RWPE2 (cell line): ENCODE results near the gene ABCA9.
"Not testable (repeated sequence)": the region's sequence is repeated elsewhere in the genome, so short reads cannot be mapped to it uniquely, and the experiment has no call there.

ENCODE experiments used
- ATAC-seq: fragments of 200-7000 bp; cut with Tn5 transposase; 3 replicates; pipeline ENCODE4 v1.9.1; 2021; ENCODE audit warnings: low read depth
- DNase-seq: peaks from one replicate; pipeline ENCODE4 v3.0.0-alpha.2; 2020; ENCODE audit warnings: low spot score
- H3K27ac ChIP-seq: fragments of 450-650 bp; 2 replicates; pipeline ENCODE4 v1.5.1; 2017; ENCODE audit warnings: mild to moderate bottlenecking; ENCODE audit not compliant: poor library complexity, severe bottlenecking
- H3K27me3 ChIP-seq: fragments of 250-450 bp; sonication (Bioruptor Pico); 2 replicates; pipeline ENCODE4 v1.5.1; 2021; ENCODE audit warnings: mild to moderate bottlenecking, moderate library complexity; ENCODE audit not compliant: insufficient read depth, poor library complexity, severe bottlenecking
- H3K36me3 ChIP-seq: fragments of 250-450 bp; sonication (Bioruptor Pico); 2 replicates; pipeline ENCODE4 v1.5.1; 2020; ENCODE audit warnings: low read depth, mild to moderate bottlenecking, moderate library complexity
- H3K4me1 ChIP-seq: fragments of 250-450 bp; sonication (Bioruptor Pico); 2 replicates; pipeline ENCODE4 v1.5.1; 2021; ENCODE audit warnings: mild to moderate bottlenecking, moderate library complexity; ENCODE audit not compliant: insufficient read depth, poor library complexity, severe bottlenecking
- H3K4me3 ChIP-seq: fragments of 250-450 bp; sonication (Bioruptor Pico); 2 replicates; pipeline ENCODE4 v1.5.1; 2021; ENCODE audit warnings: mild to moderate bottlenecking, moderate library complexity; ENCODE audit not compliant: severe bottlenecking
- H3K9me3 ChIP-seq: fragments of 250-450 bp; sonication (Bioruptor Pico); 2 replicates; pipeline ENCODE4 v1.5.1; 2021; ENCODE audit warnings: mild to moderate bottlenecking, moderate library complexity; ENCODE audit not compliant: severe bottlenecking
- TF ChIP-seq, protein P1 (sequence below): fragments of 450-650 bp; IDR thresholded peaks from one replicate; pipeline ENCODE4 v1.5.1; 2017; ENCODE audit warnings: mild to moderate bottlenecking, moderate library complexity; ENCODE audit not compliant: poor library complexity, severe bottlenecking

Gene ABCA9

DNA sequence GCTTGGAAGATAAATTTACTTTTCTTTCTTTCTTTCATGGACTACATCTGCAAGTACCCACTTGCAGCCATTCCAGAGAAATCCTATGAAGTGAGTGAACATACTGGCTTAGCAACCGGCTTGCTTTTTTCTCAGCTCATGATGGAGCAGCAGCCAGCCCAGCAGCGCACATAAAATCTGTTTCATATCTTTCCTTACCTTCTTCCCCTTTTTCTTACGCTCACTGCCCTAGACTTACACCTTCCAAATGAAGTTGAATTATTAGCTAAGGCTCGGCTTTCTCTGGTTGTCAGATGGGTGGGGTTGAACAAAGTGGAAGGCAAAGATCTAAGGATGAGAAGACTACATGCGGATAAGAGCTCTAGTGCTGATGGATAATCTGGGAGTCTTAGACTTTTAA is 91.6 kb downstream of the ABCA9 start:
- no peaks in the 10 kb centered on the region for H3K27me3 ChIP-seq
- H3K27ac ChIP-seq = no peak overlapping the region
- no peaks in the 10 kb centered on the region for H3K36me3 ChIP-seq
- no peaks in the 10 kb centered on the region for H3K4me1 ChIP-seq
- no peaks in the 10 kb centered on the region for H3K9me3 ChIP-seq
- no peak overlapping the region for H3K4me3 ChIP-seq
- TF ChIP-seq, protein P1, sequence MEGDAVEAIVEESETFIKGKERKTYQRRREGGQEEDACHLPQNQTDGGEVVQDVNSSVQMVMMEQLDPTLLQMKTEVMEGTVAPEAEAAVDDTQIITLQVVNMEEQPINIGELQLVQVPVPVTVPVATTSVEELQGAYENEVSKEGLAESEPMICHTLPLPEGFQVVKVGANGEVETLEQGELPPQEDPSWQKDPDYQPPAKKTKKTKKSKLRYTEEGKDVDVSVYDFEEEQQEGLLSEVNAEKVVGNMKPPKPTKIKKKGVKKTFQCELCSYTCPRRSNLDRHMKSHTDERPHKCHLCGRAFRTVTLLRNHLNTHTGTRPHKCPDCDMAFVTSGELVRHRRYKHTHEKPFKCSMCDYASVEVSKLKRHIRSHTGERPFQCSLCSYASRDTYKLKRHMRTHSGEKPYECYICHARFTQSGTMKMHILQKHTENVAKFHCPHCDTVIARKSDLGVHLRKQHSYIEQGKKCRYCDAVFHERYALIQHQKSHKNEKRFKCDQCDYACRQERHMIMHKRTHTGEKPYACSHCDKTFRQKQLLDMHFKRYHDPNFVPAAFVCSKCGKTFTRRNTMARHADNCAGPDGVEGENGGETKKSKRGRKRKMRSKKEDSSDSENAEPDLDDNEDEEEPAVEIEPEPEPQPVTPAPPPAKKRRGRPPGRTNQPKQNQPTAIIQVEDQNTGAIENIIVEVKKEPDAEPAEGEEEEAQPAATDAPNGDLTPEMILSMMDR = no peak
- ATAC-seq = no peak
- DNase-seq = no peak

DNA sequence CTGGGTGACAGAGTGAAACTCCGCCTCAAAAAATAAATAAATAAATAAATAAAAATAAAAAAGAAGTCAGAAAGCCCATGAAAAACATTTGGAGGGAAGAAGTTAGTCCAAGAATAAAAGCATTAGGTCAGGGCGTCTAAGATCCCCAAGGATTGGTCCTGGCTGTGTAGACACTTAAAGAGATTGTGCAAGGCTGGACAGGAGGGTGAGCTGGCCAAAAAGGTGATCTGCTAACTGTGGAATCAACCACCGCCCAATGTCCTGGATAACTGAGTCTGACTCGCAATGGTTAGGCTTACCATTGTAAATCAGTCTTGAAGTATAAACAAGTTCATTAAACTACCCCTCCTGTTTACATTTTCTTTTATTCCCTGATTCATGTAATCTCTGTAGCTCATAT is 96.8 kb downstream of the ABCA9 start:
- ATAC-seq (no peak), DNase-seq (no peak)
- TF ChIP-seq, protein P1 = no peak
- Histone ChIP-seq H3K4me3 (no peak overlapping the region), H3K27me3 (no peaks in the 10 kb centered on the region), H3K4me1 (no peaks in the 10 kb centered on the region), H3K27ac (no peak overlapping the region), H3K36me3 (no peaks in the 10 kb centered on the region), H3K9me3 (no peaks in the 10 kb centered on the region)

DNA sequence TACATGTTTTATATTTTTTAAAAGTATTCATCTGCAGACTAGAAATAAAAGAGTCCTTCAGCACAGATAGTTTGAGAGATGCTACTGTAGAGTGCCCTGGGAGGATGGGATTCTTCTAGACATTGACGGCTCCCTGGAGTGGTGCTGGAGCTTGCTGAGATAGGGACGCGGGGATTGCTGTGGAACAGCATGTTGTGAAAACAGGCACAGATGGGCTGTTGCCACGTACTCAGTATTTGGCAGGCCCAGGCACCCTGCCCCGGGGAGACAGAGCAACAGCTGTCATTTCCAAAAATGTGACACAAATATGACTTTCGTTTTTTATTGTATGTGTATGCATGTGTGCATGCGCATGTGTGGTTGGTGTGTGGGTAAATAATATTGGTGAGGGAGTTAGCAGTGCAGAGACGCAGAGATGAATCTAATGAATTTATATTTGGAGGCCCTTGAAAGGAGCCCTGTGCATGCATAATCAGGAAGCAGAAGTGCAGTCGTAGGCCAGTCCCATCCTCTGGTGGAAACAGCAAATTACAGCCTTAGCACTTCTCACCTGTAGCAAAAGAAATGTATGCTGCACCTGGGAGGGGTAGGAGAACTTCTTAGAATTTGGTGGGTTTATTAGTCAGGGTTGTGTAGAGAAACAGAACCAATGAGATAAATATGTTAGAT is 99.4 kb downstream of the ABCA9 start:
- DNase-seq (no peak), ATAC-seq (no peak)
- TF ChIP-seq, protein P1 = no peak
- no peaks in the 10 kb centered on the region for H3K4me1 ChIP-seq
- no peaks in the 10 kb centered on the region for H3K27me3 ChIP-seq
- H3K4me3 ChIP-seq = no peak overlapping the region
- H3K36me3 ChIP-seq = no peaks in the 10 kb centered on the region
- no peak overlapping the region for H3K27ac ChIP-seq
- no peaks in the 10 kb centered on the region for H3K9me3 ChIP-seq

DNA sequence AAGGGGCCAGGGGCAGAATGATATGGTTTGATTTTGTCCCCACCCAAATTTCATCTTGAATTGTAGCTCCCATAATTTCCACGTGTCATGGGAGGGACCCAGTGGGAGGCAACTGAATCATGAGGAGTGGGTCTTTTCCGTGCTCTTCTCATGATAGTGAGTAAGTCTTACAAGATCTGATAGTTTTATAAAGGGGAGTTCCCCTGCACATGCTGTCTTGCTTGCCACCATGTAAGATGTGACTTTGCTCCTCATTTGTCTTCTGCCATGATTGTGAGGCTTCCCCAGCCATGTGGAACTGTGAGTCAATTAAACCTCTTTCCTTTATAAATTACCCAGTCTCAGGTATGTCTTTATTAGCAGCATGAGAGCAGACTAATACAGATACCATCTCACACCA is 101.6 kb downstream of the ABCA9 start:
- not testable (repeated sequence) for H3K4me1 ChIP-seq, DNase-seq, H3K27ac ChIP-seq, H3K27me3 ChIP-seq, H3K9me3 ChIP-seq, H3K4me3 ChIP-seq, ATAC-seq, H3K36me3 ChIP-seq

DNA sequence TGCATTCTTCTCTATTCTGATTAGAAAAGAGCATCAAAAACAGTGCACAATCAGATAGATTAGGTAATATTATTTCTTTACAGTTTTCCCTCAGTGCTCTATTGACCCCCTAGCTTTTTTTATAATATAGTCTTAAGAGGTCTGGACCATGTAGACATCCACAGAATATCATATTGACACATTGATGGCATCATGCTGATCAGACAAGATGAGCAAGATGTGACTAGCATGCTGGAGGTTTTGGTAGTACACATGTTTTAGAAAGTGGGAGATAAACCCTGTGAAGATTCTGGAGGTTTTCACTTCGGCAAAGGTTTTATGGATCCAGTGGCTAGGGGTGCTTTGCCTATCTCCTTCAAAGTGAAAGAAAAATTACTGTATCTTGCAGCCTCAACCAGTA is 102.8 kb downstream of the ABCA9 start:
- H3K4me1 ChIP-seq = no peaks in the 10 kb centered on the region
- ATAC-seq (no peak), DNase-seq (no peak)
- H3K4me3 ChIP-seq = no peak overlapping the region
- no peaks in the 10 kb centered on the region for H3K36me3 ChIP-seq
- no peak overlapping the region for H3K27ac ChIP-seq
- H3K9me3 ChIP-seq = no peaks in the 10 kb centered on the region
- TF ChIP-seq, protein P1 = no peak
- H3K27me3 ChIP-seq = no peaks in the 10 kb centered on the region
